AG08396 (cell line): ENCODE results near the gene SELENBP1.

Source experiments
- DNase-seq: peaks from one replicate; pipeline ENCODE4 v3.0.0; 2012; ENCODE audit warnings: low spot score, mixed read lengths

Gene SELENBP1

GRCh38 chr1:151343587-151343986, 28.9 kb downstream of the SELENBP1 start:
- no peak for DNase-seq

GRCh38 chr1:151342569-151342968, 29.9 kb downstream of the SELENBP1 start:
- DNase-seq, result no peak

- no peak for DNase-seq
Observed at GRCh38 chr1:151342021-151342420, 30.5 kb downstream of the SELENBP1 start.

GRCh38 chr1:151340870-151341754, 31.4 kb downstream of the SELENBP1 start:
- DNase-seq, result peak; percentile 60

GRCh38 chr1:151336556-151336955, 35.9 kb downstream of the SELENBP1 start:
- no peak for DNase-seq

GRCh38 chr1:151334822-151335221, 37.7 kb downstream of the SELENBP1 start:
- DNase-seq, result no peak

- DNase-seq, result no peak
Observed at GRCh38 chr1:151327903-151328674, 44.4 kb downstream of the SELENBP1 start.

- DNase-seq, result peak; percentile 97
Observed at GRCh38 chr1:151327223-151327902, 45.1 kb downstream of the SELENBP1 start, which contains the start of gene PI4KB. Gene PI4KB, minus strand, starts transcription at chr1:151327416. Its CDS starts 10,935 bp downstream, at chr1:151316481.

GRCh38 chr1:151326619-151327222, 45.8 kb downstream of the SELENBP1 start:
- DNase-seq, result peak; percentile 67

- DNase-seq, result peak; percentile 31
Observed at GRCh38 chr1:151325646-151326429, 46.7 kb downstream of the SELENBP1 start.

GRCh38 chr1:151325231-151325630, 47.3 kb downstream of the SELENBP1 start:
- no peak for DNase-seq

- no peak for DNase-seq
Observed at GRCh38 chr1:151324390-151324930, 48.0 kb downstream of the SELENBP1 start.

- DNase-seq, result no peak
Observed at GRCh38 chr1:151318975-151319374, 53.5 kb downstream of the SELENBP1 start.

GRCh38 chr1:151315565-151316235, 56.8 kb downstream of the SELENBP1 start:
- no peak for DNase-seq
